ENCODE measurements around the gene BBIP1. TPM values are rescaled to one million over a fixed set of nuclear protein-coding genes. Genes with fewer than 3 reads are reported as not detected.
"Not testable (repeated sequence)": the region's sequence is repeated elsewhere in the genome, so short reads cannot be mapped to it uniquely, and the experiment has no call there.

BBIP1 gene
- total RNA-seq, 2 experiments from 2014 or later = 36.9 to 39.5 TPM

GRCh38 chr10:110927461-110927860 is 8.5 kb upstream of the BBIP1 start:
- CTCF ChIA-PET = no interaction called here
- POLR2A ChIA-PET = no interaction called here

- ChIA-PET CTCF (no interaction called here), POLR2A (no interaction called here)
Observed at GRCh38 chr10:110923856-110924493, 5.0 kb upstream of the BBIP1 start.

DNA sequence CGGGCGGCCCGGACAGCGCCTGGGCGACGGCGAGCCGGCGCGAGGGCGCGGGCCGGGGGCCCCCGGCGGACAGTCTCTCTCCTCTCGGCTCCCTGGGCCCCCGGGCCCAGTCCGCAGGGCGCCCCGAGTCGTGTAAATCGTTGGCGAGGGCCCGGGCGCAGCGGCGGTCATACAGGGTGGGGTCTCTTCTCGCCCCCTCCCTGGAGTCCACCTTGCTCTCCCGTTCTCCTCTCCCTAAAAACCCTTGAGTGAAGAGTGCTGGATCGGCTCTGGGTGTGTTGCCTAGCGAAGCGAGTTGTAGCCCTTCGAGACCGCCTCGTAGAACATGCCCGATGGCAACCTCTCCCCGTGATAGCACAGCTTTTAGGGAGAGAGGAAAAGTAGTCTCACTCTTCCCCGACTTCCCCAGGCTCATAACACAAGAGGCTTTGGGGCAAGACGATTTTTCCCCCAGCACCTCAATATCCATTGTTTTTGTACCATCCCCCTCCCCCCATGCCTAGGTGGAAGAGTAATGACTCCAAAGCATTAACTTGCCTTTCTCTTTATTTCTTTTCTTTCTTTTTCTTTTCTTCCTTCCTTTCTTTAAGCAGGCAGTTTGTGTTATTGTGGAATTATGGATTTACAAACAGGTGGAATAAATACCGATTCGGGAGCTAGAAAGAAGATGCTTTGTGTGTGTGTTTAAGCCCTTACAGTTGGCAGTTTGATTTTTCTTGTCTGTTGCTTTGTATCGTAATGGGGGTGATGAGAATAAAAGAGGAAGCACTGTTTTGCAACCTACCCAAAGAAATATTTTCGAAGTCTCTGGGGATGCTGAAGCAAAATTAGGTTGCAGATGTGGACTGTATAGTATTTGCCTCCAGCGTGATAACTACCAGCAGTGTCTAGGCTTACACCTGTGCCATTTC is 1.2 kb upstream of the BBIP1 start:
- ChIA-PET POLR2A (interaction anchor here (0.5 kb wide), 1 partner anchor 612 kb away, joined by 3 read pairs; no protein-coding TSS in a partner anchor), CTCF (interaction anchor here (0.7 kb wide), 1 partner anchor 36 kb away, joined by 3 read pairs; no protein-coding TSS in a partner anchor)

DNA sequence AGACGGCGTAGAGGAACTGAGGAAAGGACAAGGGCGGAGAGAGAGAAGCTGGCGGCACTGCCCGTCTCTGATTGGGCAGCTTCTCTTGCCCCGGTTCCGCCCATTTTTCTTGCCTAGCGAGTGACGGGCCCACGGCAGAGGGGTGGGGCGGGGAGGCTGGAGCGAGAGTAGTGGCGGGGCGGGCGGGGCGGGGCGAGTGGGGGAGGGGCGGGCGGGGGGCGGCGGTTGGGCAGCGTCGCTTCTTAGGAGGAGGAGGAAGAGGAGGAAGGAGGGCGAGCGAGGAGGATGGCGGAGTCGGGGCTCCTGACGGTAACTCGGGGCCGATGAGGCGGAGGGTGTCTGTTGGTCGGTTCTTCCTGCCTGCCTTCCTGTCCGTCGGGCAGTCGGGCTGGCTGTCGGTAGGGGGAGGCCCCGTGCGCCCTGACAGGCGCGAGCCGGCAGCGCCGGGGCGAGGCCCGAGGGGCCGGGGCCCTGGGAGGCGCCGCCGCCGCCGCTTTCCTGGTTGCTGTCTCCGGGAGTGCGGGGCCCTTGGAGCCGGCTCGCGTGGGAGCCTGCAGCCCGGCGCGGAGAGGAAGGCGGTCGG is 460 bp upstream of the BBIP1 start, which contains the start of gene SHOC2:
TSS of gene SHOC2 (plus strand) at position 256 of the 583 bp plus-strand sequence. CDS start 44,755 bp downstream, outside the sequence.
- ChIA-PET POLR2A (interaction anchor here (0.6 to 1.8 kb wide), 13 partner anchors 17 to 710 kb away, joined by 3 to 8 read pairs (median 3); partner anchors contain the start of gene PDCD4), CTCF (interaction anchor here (0.9 to 2.0 kb wide), 5 partner anchors 22 to 173 kb away, joined by 3 to 7 read pairs (median 4); no protein-coding TSS in a partner anchor)

GRCh38 chr10:110918269-110918642 is 724 bp downstream of the BBIP1 start:
- ChIA-PET POLR2A (interaction anchor here (1.2 to 1.8 kb wide), 4 partner anchors 47 to 708 kb away, joined by 3 to 8 read pairs (median 4); partner anchors contain the start of gene PDCD4), CTCF (interaction anchor here (1.0 to 2.0 kb wide), 5 partner anchors 30 to 172 kb away, joined by 3 to 7 read pairs (median 4); no protein-coding TSS in a partner anchor)

DNA sequence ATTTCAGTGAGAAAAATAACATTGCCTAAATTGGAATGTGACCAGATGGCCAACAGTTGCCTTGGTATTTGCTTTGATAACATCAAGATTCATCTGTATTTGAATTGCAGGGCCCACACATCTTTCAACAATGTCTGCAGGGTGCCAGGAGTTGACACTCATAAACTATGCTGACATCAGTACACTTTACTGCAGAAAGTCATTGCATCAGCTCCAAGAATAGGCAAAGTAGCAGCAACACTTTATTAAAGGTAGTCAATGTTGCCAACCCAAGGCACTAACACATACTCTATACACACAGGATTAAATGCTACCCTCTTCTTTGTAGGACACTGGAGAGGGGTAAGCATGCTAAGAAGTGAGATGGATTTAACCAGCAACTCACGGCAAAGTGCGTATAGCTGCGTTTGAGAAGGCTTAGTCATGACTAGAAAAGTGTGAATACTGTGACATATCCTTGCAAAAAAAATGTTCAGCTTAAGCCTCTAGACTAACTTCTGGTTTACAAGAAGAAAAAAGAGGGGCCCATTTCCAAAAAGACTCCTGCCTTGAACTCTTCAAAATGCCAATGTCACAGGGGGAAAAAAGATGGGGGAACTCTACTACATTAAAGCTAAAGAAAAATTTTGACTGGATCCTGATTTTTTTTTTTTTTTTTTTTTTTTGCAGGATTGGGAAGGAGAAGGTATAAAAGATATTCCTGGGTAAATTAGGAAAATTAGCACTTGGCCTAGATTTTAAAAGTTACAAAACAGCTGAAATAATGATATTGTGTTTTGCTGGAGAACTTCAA is 2.2 kb downstream of the BBIP1 start:
- ChIA-PET CTCF (no interaction called here), POLR2A (no interaction called here)

DNA sequence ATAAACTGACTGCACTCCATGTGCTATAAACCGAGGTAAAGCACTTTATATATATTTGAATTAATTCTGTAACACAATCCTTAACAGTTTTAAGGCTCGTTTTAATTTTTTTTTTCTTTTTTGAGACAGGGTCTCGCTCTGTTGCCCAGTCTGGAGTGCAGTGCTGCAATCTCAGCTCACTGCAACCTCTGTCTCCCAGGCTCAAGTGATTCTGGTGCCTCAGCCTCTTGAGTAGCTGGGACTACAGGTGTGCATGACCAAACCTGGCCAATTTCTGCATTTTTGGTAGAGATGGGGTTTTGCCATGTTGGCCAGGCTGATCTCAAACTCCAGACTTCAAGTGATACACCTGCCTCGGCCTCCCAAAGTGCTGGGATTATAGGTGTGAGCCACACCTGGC is 3.4 kb downstream of the BBIP1 start:
- POLR2A ChIA-PET, CTCF ChIA-PET: not testable (repeated sequence)

GRCh38 chr10:110915035-110915434 is 3.9 kb downstream of the BBIP1 start:
- CTCF ChIA-PET = no interaction called here
- POLR2A ChIA-PET = no interaction called here

DNA sequence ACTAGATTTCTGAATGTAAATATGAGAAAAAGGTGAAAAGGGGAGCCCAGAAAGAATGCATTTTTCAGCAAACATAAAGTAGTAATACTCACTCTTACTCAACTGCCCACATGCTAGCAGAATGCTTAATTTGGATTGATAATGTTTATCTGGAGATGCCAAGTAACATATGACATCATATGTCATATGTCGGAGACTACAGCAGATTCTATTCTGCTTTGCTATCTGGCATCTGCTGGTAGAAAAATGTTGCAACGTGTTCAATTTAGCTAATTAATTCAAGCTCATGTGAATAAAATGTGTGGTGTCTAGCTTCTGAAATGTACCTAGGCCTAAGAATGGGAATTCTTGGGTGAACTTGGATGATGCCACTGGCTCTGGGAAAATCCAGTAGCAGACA is 4.5 kb downstream of the BBIP1 start:
- ChIA-PET POLR2A (no interaction called here), CTCF (no interaction called here)

- ChIA-PET CTCF (no interaction called here), POLR2A (no interaction called here)
Observed at GRCh38 chr10:110912374-110912773, 6.6 kb downstream of the BBIP1 start.

GRCh38 chr10:110910138-110910537 is 8.8 kb downstream of the BBIP1 start:
- POLR2A ChIA-PET = interaction anchor here (0.9 kb wide), 1 partner anchor 39 kb away, joined by 3 read pairs; no protein-coding TSS in a partner anchor

DNA sequence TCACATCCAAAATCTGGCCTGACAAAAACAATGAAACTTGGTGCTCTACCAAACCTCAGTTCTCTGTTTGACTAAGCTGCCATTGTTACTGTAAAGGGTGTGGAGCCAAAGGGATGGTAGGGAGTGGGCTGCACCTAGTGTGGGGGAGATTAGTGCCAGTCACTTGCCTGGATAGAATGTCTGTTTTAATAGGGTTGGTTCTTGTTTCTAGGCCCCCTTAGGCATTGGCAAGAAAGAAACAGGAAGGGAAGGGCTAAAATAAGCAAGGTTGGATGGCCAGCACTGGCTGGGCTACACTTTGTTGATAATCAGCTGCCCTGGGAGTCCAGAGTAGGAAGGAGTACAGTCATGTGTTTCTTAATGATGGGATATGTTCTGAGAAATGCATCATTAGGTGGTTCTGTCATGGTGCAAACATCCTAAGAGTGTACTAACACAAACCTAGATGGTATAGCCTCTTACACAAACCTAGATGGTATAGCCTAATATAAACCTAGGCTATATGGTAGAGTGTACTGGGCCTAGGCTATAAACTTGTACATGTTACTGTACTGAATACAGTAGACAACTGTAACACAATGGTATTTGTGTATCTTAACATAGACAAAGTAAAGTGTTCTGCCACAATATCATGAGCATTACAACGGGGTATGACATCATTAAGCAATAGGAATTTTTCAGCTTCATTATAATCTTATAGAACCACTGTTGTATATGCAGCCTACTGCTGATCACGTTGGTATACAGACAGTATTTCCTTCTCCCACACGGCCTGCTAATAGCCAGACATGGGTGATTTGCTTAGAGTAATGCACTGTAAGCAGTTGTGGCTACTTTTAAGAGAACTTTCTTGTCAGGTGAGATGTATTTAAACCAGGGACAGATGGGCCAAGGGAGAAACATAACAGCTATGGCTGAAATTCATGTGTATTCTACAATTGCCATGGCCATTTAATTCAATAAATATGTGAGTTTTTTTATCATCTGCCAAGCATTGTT is 15.4 kb downstream of the BBIP1 start:
- ChIA-PET POLR2A (interaction anchor here (0.5 to 1.3 kb wide), 3 partner anchors 16 to 100 kb away, joined by 3 read pairs; partner anchors contain the start of genes BBIP1 and SHOC2), CTCF (interaction anchor here (1.1 to 1.3 kb wide), 2 partner anchors 129 to 155 kb away, joined by 3 to 4 read pairs; no protein-coding TSS in a partner anchor)

More at GRCh38 chr10:110910138-110910537, 8.8 kb downstream of the BBIP1 start:
- CTCF ChIA-PET = interaction anchor here (1.1 kb wide), 1 partner anchor 14 kb away, joined by 3 read pairs; no protein-coding TSS in a partner anchor

- POLR2A ChIA-PET = interaction anchor here (0.6 to 1.3 kb wide), 5 partner anchors 17 to 98 kb away, joined by 3 read pairs; partner anchors contain the start of genes BBIP1 and SHOC2
Observed at GRCh38 chr10:110901954-110902819, 16.8 kb downstream of the BBIP1 start.

DNA sequence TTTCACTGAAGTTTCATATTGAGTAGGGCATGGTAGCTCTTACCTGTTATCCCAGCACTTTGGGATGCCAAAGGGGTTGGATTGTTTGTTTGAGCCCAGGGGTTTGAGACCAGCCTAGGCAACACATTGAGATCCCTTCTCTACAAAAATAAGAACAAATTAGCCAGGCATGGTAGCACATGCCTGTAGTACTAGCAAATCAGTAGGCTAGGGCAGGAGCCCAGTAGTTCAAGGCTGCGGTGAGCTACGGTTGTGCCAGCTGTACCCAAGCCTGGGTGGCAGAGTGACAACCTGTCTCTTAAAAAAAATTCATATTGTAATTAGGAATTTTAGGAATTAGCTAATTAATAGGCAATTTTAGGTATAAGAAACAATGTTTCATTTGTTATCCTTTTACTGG is 18.0 kb downstream of the BBIP1 start:
- ChIA-PET CTCF (interaction anchor here (0.7 to 1.6 kb wide), 2 partner anchors 98 to 155 kb away, joined by 3 to 5 read pairs; no protein-coding TSS in a partner anchor), POLR2A (interaction anchor here (0.6 kb wide), 1 partner anchor 18 kb away, joined by 3 read pairs; the partner anchor contains the start of genes BBIP1 and SHOC2)

More at GRCh38 chr10:110901954-110902819, 16.8 kb downstream of the BBIP1 start:
- CTCF ChIA-PET = interaction anchor here (1.1 to 1.6 kb wide), 3 partner anchors 128 to 156 kb away, joined by 3 to 4 read pairs (median 3); no protein-coding TSS in a partner anchor

DNA sequence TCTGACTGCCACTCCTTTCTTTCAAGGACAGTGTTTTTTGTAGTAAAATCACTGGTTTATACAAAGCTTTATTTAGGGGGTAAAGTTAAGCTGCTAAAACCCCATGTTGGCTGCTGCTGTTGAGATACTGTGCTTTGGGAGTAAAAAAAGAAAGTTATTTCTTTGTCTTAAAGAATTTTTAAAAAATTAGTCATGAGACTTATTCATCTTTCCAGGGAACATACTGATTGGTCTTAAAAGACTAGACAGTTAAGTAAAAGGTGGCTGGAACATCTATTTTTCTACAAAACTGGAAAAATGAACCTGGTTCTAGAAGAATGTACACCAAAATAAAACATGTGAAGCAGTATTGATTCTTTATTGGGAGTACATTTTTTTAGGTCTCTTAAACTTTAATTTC is 20.6 kb downstream of the BBIP1 start:
- CTCF ChIA-PET = no interaction called here
- POLR2A ChIA-PET = no interaction called here

- POLR2A ChIA-PET = no interaction called here
- CTCF ChIA-PET = interaction anchor here (0.8 to 0.9 kb wide), 2 partner anchors 12 to 22 kb away, joined by 3 read pairs; partner anchors contain the start of genes BBIP1 and SHOC2
Observed at GRCh38 chr10:110897184-110897583, 21.8 kb downstream of the BBIP1 start.

Measured in activated CD8-positive, alpha-beta memory T cell treated with anti-CD3 and anti-CD28 coated beads for 36 hours (primary cell).